GM21737 (cell line): Measurements from ENCODE around the gene STAB2.

Experiments
- ATAC-seq: cut with Tn5 transposase; IDR thresholded peaks from one replicate; pipeline ENCODE4 v1.9.1; 2021; ENCODE audit warnings: mild to moderate bottlenecking, moderate library complexity; ENCODE audit not compliant: unreplicated experiment

Gene STAB2

GRCh38 chr12:103686026-103686425, 99.0 kb downstream of the STAB2 start:
- ATAC-seq: no peak

GRCh38 chr12:103687253-103687652, 100.2 kb downstream of the STAB2 start:
- ATAC-seq: no peak

- no peak for ATAC-seq
Observed at GRCh38 chr12:103688376-103689063, 101.4 kb downstream of the STAB2 start.

DNA sequence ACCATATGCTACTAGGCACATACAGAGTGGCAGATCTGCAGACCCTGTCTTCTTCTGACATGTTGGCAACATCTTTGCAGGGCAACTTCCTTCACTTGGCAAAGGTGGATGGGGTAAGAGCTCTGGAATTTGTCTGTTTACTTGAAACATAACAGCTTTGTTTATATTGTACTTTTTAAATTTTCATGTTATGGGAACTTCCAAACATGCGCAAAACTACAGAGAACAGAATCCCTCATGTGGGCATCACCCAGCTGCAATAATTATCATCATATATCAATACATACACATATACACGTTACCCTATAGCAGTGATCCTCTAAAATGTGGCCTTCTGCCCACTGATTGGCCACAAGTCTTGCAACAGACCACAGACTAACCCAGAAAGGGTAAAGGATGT, 103.4 kb downstream of the STAB2 start:
- no peak for ATAC-seq

GRCh38 chr12:103691063-103691462, 104.0 kb downstream of the STAB2 start:
- no peak for ATAC-seq

- ATAC-seq: no peak
Observed at GRCh38 chr12:103696101-103696500, 109.0 kb downstream of the STAB2 start.

DNA sequence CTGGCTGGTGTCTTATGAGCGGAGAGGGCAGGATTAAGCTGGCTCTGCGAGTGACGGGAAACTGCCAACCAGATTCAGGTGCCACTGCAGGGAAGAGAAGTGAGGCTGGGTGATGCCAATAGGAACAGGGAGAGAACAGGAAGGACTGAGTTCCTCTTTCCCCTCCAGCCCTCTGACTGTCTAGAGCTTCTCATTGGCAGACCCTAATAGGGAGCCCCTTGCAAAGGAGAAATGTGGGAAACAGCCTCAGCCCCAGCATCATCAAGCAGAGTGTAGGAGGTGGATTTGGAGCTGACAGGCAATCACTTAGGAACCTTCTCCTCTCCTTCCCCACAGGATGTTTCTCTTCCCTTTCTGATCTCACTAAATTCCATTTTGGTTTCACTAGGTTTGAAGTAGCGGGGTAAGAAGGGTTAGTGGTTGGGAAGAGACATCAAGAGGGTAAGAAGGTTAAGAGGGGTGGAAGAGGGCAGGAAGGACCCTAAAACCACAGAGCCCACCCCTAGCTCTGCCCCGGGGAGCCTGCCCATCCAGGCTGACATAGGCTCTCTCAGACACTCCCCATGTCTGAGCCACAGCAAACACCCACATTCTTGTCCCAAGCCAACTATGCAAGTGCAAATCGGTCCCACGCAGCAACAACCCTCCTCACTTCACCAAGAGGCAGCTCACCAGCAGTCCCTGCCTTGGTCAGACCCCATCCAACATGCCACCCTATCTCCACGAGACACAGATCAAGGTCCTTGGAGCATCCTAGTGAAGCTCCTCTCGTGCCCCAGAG, 111.1 kb downstream of the STAB2 start:
- ATAC-seq: no peak

GRCh38 chr12:103698752-103699560, 111.9 kb downstream of the STAB2 start:
- ATAC-seq: no peak

- no peak for ATAC-seq
Observed at GRCh38 chr12:103705098-103705497, 118.0 kb downstream of the STAB2 start.

DNA sequence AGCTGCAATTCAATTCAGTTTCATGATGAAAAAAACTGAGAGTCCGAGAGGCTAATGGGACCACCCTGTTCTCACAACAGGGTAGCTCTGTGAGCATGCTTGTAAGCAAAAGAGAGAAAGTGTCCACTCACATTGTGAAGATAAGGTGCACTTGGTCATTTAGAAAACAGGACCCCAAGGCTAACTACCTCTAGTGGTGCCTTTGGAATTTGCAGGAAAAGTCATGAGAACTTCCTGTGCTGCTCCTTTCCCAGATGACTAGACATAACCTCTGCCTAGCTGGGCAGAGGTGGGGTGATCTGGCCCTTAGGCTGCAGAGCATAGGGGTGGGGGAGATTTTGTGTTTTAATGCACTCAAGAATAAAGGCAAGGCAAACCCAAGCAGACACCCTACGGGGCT, 118.9 kb downstream of the STAB2 start:
- ATAC-seq: no peak

DNA sequence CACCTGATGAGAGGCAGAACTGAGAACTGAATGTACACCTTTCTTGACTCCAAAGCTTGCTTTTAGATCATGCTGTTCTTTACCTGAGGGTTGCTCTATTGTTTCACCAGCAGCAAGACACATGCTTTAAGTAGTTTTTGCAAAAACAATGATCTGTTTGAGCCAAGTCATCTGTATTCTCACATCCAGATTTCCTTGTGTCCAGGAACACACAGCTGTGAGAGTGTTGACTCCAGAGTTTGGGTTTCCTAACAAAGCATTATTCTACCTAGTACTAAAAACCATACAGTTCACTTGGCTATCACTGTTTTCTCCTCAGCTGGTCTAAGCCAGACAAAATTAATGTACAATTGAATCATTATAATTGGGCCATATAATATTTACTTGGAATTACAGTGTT, 120.4 kb downstream of the STAB2 start:
- ATAC-seq: no peak

DNA sequence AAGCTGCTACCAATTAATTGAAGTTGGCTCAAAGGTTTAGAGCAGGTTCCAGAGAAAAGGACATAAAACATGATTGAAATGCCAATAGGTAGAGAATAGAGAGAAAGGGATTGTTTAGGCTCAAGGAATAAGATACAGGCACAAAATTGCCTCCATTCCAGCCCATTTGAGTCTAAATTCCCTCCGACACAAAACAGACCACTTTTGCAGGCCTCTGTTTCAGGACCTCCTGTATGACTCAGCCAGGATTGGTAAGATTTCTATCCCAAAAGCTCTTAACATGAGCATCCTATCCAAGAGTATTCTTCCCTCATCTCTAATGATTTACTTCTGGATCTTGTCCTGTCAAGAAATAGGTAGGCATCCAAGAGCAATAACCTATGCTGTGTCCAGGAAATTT, 123.5 kb downstream of the STAB2 start:
- ATAC-seq: no peak

DNA sequence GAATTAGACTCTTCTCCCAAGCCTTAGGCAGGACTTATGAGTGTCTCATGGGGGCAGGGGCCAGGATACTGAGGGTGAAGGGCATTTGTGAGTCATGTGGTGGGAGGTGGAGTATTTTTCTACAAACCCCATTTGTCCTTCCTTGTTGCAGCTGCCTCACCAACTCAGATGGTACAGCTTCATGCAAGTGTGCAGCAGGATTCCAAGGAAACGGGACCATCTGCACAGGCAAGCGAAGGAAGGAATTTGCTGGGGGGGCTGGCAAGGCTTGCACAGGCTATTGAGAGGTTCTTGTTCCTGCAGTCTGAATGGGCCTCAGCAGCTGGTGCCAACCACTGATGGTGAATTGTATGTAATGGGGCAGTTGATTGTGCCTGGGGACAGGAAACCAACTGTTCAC, 125.1 kb downstream of the STAB2 start:
- no peak for ATAC-seq

DNA sequence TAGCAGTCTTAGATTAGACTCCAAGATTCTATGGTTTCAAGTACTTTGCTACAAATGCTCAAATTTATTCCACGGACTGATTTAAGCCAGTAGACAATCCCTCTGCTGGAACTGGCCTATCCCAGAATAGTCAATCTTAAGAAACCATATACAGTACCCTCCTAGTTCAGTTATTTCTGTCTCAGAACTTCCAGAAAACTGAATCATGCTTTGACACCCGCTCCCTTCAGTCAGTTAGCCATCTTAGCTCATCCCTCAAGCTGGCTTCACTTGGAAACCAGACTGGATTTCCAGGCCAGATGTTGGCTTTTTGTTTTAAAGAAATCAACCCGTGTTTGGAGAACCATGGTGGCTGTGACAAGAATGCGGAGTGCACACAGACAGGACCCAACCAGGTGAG, 128.4 kb downstream of the STAB2 start:
- no peak for ATAC-seq

DNA sequence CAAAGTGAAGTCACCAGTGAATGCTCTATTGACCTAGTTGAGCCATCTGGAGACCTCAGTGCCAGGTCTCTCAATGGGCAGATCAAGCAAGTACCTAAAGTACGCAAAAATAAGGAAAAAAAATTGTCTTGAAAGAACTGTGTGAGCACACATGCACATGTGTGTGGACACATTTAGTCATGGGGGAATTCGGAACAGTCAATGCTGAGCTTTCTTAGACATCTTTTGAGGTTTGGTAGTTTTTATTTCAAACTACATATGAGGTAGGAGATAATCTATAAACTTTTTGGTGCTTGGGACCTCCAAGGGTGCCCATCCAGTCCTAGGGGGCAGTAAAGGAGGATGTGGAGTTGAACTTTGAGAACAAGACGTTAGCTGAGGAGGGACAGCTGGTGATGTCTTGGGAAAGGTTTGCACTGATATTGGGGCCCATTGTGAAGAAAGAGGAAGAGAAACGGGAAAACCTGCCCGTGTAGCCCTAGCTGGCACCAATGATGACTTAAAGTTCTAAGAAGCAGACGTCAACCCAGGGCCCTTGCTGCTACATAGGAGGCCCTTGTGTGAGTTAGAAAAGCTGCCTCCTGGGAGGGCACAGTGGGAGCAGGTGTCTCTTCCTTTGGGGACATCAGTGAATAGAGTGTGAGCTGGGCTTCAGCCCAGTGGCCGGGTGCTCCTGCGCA, 129.6 kb downstream of the STAB2 start:
- ATAC-seq: no peak

GRCh38 chr12:103725398-103725797, 138.3 kb downstream of the STAB2 start:
- no peak for ATAC-seq

GRCh38 chr12:103727638-103728037, 140.6 kb downstream of the STAB2 start:
- no peak for ATAC-seq

DNA sequence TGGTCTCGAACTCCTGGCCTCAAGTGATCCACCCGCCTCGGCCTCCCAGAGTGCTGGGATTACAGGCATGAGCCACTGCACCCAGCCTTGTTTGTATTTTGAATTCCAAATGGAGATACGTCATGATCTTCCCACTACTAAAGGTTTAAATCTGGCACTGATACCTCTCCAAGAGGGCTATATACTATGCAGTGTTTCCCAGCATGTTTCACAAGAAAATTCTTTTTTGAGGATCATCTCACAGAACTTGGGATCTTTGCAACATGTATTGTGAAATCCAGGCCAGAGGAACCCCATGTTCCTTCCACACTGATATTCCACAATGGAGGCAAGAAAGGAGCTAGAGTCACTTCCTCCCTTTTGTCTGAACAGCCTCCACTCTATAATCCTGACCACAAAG, 141.2 kb downstream of the STAB2 start:
- ATAC-seq: no peak

DNA sequence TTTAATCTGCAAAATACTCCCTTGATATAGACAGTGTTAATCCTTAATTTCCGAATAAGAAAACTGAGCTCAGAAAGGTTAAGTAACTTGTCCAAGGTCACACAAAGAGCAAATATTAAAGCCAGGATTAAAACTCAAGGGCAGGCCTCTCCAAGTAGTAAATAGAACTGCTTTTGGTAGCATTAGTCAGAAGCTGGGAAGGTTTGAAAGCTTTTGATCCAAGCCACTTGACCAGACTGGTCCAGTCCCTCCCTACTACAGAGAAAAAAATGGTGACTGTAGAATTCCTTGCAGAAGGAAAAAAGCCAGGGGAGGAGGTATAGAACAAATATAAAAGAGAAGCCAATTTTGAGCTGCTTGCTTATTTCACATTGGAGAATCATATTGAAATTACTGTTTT, 142.4 kb downstream of the STAB2 start:
- no peak for ATAC-seq

- no peak for ATAC-seq
Observed at GRCh38 chr12:103731539-103731938, 144.5 kb downstream of the STAB2 start.

GRCh38 chr12:103734863-103735262, 147.8 kb downstream of the STAB2 start:
- no peak for ATAC-seq
